ENCODE data around the gene WDR5. TPM values are rescaled to one million over a fixed set of nuclear protein-coding genes. Genes with fewer than 3 reads are reported as not detected.

Gene WDR5
- total and polyA plus RNA-seq, 9 of the 15 experiments (the other 6 are each of a cell fraction or from before 2014, with no cell fraction given) = 3.0 to 56.8 (median 38.6) TPM

- no peak for TF ChIP-seq RUNX1 (IDR thresholded peaks at IDR 0.05; ENCODE audit: low read depth)
These were observed 58.1 kb downstream of the WDR5 start (continued) for GRCh38 chr9:134193912-134194535.

GRCh38 chr9:134195558-134195957 lies 59.7 kb downstream of the WDR5 start:
- no peak overlapping the region for H3K27ac ChIP-seq (ENCODE audit: extremely low read depth, low read depth, low read length)
- peaks cover 5 to 41% of the 10 kb centered on the region in 2 experiments for H3K27me3 ChIP-seq (ENCODE audit: control insufficient read depth in 2 of 2, insufficient read depth in 2 of 2, low read length in 2 of 2)
- ATAC-seq (no peak), FAIRE-seq (no peak), DNase-seq (ENCODE audit: extremely low read depth in 1 of 4, low spot score in 3 of 4) (no peak)
- H4K20me1 ChIP-seq (replicated peaks; ENCODE audit: control insufficient read depth, insufficient read depth, low read length) = 0 out of 2 replicates have a peak, but pooled peaks cover 9% of the 10 kb centered on the region
- H3K79me2 ChIP-seq (ENCODE audit: control insufficient read depth, insufficient read depth, low read length) = no peaks in the 10 kb centered on the region
- no peaks in the 10 kb centered on the region for H3K9me3 ChIP-seq (replicated peaks; ENCODE audit: control insufficient read depth, insufficient read depth, low read depth, low read length)
- POLR2A ChIA-PET = interaction anchor here (1.1 kb wide), 1 partner anchor 9 kb away, joined by 3 read pairs; no protein-coding TSS in a partner anchor
- no peak overlapping the region for H2AFZ ChIP-seq (ENCODE audit: low read depth, low read length)
- 14% methylated on average over 6 of the region's 6 CpGs for WGBS (ENCODE audit: insufficient coverage, low coverage, missing lambda C conversion rate)
- H3K36me3 ChIP-seq (ENCODE audit: control insufficient read depth, insufficient read depth, low read length) = no peaks in the 10 kb centered on the region
- H3K9me1 ChIP-seq (ENCODE audit: control insufficient read depth, insufficient read depth, low read length) = no peaks in the 10 kb centered on the region
- in situ Hi-C loops (cut with MboI) (no loop called here), intact Hi-C loops (cut with micrococcal nuclease) (no loop called here)
- H3K9ac ChIP-seq (ENCODE audit: insufficient read depth in 1 of 2, low read depth in 2 of 2, low read length in 2 of 2) = no peak overlapping the region
- H3K4me2 ChIP-seq (ENCODE audit: insufficient read depth, low read length) = no peak overlapping the region
- no peak overlapping the region for H3K4me3 ChIP-seq
- TF ChIP-seq ERF (CRISPR knock-in tag; IDR thresholded peaks at IDR 0.05) = no peak
- no peak for TF ChIP-seq TCF15 (CRISPR knock-in tag; IDR thresholded peaks at IDR 0.05)
- TF ChIP-seq SMARCE1 (IDR thresholded peaks at IDR 0.05) = no peak
- no peak for TF ChIP-seq TBL1XR1 (IDR thresholded peaks at IDR 0.05; ENCODE audit: low read length in 2 of 2)
- TF ChIP-seq SPI1 (IDR thresholded peaks at IDR 0.05; ENCODE audit: borderline replicate concordance, low read depth, low read length) = peak; percentile 41; the same call in 1 of the 2 replicates
- TF ChIP-seq ZKSCAN3 (CRISPR knock-in tag; IDR thresholded peaks at IDR 0.05) = no peak
- H3K4me1 ChIP-seq (replicated peaks in 1 of 2; ENCODE audit: control insufficient read depth in 2 of 2, insufficient read depth in 2 of 2, low read length in 2 of 2) = peaks cover 0 to 2% of the 10 kb centered on the region in 2 experiments; a peak in 1 of 5 replicates
- CTCF ChIA-PET (ENCODE audit: low intra/inter-chr PET ratio) = no interaction called here
- BruUV-seq (replicated peaks) = no TSS peak

Data from K562 (cell line).